WI38 (cell line): ENCODE data around the gene IMMP2L.

Experiments used
- H3K4me3 ChIP-seq: 2 replicates; pipeline ENCODE4 v1.5.1; 2011; ENCODE audit warnings: low read depth, mild to moderate bottlenecking, control low read depth, low read length
- TF ChIP-seq, protein P1 (sequence below): IDR thresholded peaks from 2 replicates; pipeline ENCODE4 v1.5.1; 2012; ENCODE audit warnings: low read depth, mild to moderate bottlenecking, control low read depth, low read length

The IMMP2L gene

DNA sequence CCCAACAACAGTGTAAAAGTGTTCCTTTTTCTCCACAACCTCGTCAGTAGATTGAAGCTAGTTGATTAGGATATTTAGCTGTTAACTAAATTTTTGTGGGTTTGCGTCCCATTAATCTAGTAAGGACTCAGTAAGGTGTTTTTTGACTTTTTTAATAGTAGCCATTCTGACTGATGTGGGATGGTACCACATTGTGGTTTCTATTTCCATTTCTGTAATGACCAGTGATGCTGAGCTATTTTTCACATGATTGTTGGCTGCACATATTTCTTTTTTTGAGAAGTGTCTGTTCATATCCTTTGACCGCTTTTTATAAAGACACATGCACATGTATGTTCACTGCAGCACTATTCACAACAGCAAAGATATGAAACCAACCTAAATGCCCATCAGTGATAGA lies 476.9 kb downstream of the IMMP2L start:
- H3K4me3 ChIP-seq, result no peak overlapping the region
- TF ChIP-seq, protein P1, sequence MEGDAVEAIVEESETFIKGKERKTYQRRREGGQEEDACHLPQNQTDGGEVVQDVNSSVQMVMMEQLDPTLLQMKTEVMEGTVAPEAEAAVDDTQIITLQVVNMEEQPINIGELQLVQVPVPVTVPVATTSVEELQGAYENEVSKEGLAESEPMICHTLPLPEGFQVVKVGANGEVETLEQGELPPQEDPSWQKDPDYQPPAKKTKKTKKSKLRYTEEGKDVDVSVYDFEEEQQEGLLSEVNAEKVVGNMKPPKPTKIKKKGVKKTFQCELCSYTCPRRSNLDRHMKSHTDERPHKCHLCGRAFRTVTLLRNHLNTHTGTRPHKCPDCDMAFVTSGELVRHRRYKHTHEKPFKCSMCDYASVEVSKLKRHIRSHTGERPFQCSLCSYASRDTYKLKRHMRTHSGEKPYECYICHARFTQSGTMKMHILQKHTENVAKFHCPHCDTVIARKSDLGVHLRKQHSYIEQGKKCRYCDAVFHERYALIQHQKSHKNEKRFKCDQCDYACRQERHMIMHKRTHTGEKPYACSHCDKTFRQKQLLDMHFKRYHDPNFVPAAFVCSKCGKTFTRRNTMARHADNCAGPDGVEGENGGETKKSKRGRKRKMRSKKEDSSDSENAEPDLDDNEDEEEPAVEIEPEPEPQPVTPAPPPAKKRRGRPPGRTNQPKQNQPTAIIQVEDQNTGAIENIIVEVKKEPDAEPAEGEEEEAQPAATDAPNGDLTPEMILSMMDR, result no peak

DNA sequence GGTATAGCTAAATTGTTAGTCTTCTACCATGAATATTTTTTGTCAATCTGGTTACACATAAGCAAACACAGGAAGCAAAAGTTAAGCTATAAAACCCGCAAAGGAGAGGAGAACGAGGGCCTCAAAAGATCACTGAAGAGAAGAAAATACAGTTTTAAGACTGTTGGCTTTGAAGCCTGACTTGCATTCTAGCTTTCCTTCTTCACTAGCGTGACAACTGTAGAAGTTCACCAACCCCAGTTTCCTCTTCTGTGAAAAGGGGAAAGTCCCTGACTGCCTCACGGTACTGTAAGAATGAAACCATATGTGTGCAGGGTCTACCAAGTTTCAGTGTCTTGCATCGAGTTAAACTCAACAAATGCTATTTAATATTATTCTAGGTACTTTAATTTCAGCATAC lies 478.9 kb downstream of the IMMP2L start:
- no peak overlapping the region for H3K4me3 ChIP-seq
- TF ChIP-seq, protein P1, result no peak

DNA sequence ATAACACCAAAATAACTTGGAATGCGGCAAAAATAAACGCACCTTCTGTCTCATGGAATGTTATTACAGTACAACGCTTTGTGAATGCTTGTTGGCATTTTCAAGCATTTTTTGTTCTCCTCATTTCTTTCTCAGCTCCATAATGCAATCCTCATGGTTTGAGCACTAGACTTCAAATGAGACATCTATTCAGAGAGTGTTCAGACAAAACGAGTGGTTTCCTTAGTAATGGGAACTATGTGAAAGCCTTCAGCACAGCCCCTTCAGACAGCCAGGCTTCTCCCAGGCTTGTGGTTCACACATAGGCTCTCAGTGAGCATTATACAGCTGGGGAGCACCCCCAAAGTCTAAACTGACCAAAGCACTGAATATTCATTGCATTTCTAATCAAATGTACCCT lies 479.9 kb downstream of the IMMP2L start:
- TF ChIP-seq, protein P1, result no peak
- H3K4me3 ChIP-seq, result no peak overlapping the region

DNA sequence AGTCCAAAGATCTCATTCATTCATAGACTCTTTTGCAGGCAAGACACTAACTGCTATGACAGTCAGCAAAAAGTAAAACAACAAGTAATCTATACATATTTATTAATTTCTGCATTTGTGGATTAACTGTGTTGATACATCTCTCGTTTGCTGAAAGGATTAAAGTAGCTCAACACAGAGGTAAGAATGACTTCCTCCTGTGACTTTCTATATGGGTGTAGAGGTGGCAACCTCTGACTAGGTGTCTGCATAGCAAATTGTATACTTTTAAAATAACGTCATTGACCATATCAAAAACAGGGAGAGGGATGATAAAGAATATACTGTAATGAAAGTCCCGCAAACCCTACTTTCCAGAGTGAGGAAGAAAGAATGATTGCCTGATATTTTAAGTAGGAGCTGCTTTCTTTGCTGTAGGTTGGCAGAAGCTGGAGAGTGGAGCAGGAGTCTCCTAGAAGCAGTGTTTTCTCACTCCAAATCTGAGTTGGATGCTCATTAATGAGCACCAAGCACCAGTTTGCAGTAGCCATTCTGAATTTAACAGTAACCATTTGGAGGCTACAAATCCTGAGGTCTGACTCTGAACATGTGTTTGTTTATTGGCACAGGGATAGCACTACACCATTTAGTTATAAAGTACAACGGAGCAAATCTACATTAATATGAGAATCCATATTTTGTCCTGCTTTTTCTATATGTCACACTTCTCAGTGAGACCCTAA lies 480.6 kb downstream of the IMMP2L start:
- TF ChIP-seq, protein P1, result no peak
- H3K4me3 ChIP-seq, result no peak overlapping the region

DNA sequence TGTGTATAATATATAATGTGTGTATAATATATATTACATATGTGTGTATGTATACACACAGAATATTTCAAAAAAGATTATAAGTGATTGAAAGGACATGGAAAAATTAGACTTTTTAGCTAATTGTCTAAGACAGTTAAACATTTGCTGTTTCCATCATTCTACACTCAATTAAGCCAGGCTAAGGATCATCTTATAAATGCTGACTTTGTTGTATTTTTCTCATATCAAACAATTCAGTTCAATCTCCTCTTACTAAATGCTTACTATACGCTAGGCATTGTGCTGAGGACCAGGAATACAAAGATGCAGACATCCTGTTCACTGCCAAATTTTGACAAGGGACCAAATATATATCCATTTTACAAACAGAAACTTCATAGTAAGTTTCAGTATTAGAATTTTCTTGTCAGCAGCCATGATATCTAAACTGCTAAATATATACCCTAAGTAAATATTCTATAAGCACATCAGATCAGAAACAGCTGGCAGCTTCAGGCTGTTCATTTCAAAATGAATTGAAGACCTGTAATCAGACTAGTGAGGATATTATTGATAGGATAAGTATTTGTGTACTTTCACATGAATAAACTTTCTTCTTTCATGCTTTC lies 481.7 kb downstream of the IMMP2L start:
- TF ChIP-seq, protein P1, result no peak
- no peak overlapping the region for H3K4me3 ChIP-seq

DNA sequence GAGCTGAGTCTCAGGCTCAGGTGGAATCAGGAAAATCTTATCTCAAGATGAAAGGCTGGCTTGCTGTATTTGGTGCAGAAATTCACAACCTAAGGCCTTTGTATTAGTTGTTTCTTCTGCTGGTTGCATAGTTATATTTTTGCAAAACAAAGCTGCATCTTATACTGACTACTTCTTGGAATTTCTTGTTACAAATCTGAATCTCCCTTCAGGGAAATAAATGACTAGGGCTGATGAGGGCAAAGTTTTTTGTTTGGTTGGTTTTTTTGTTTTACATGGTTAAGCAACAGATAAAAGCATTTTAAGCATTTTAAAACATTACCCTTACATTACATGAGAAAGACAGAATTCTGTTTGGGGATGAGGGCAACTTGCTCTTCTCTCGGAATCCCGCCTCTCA lies 485.3 kb downstream of the IMMP2L start:
- TF ChIP-seq, protein P1, result no peak
- no peak overlapping the region for H3K4me3 ChIP-seq

DNA sequence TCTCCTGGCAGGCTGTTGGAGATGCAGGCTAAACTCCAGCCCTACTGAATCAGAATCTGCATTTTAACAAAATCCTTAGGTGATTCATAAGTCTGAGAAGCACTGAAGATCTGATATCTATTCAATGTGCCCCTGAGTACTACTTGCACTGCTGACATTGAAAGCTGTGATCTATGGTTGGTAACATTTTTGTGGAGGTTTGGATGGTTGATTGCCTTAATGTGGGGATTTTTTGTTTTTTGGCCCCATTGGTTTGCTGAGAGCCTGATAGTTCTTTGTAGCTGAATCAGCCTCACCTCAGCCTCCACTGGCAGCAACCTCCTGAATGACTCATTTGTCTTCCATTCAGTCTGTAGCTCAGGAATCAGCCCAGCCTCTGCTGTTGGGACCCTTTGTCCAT lies 486.1 kb downstream of the IMMP2L start:
- TF ChIP-seq, protein P1, result no peak
- no peak overlapping the region for H3K4me3 ChIP-seq
